KOPT-K1 (cell line): Measurements from ENCODE around the gene SEL1L.
"Not testable (repeated sequence)": the region's sequence is repeated elsewhere in the genome, so short reads cannot be mapped to it uniquely, and the experiment has no call there.

ENCODE experiments used
- H3K27ac ChIP-seq: fragments of 200-600 bp; sonication (generic); 2 replicates; pipeline ENCODE4 v1.5.1; 2016; ENCODE audit warnings: antibody characterized with exemption, mild to moderate bottlenecking, low read depth, low read length; ENCODE audit not compliant: poor library complexity, severe bottlenecking
- H3K36me3 ChIP-seq: fragments of 200-600 bp; sonication (generic); 2 replicates; pipeline ENCODE4 v1.5.1; 2017; ENCODE audit warnings: antibody characterized with exemption, mild to moderate bottlenecking, low read length, moderate library complexity; ENCODE audit not compliant: insufficient read depth
- H3K9me3 ChIP-seq: fragments of 200-600 bp; sonication (generic); 2 replicates; pipeline ENCODE4 v1.5.1; 2017; ENCODE audit warnings: antibody characterized with exemption, low read length, mild to moderate bottlenecking; ENCODE audit not compliant: insufficient read depth, poor library complexity, severe bottlenecking

SEL1L gene

DNA sequence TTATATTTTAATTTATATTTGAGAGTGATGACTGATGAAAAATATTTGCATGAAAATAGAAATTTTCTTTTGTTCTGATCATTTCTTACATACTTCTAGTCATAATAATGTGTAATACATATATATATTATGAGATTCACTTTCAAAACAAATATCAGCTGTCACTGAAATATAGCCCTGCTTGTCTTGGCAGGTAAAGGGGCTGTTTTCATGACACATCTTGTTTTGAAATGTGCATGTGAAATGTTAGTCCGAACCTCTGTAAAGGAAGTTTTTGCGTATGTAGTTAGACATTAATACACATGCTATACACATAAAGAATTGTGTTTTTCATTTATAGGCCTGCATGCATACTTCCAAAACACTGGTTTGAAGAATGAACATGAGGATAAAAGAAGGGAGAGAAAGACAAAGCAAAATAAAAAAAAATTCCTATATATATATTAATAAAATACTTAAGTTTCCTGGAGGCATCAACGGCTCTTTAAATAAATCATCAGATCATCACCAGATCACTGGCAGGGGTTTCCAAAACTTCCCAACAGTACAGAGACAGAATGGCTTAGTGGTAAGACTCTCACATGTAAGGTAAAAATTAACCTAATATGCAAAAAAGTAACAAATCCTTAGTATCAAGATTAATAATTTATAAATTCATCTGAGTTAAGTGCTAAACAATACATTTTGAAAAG lies 60.1 kb downstream of the SEL1L start:
- peaks cover 45% of the 10 kb centered on the region for H3K36me3 ChIP-seq
- H3K27ac ChIP-seq, result peak overlapping the region; percentile 58
- H3K9me3 ChIP-seq, result no peaks in the 10 kb centered on the region

DNA sequence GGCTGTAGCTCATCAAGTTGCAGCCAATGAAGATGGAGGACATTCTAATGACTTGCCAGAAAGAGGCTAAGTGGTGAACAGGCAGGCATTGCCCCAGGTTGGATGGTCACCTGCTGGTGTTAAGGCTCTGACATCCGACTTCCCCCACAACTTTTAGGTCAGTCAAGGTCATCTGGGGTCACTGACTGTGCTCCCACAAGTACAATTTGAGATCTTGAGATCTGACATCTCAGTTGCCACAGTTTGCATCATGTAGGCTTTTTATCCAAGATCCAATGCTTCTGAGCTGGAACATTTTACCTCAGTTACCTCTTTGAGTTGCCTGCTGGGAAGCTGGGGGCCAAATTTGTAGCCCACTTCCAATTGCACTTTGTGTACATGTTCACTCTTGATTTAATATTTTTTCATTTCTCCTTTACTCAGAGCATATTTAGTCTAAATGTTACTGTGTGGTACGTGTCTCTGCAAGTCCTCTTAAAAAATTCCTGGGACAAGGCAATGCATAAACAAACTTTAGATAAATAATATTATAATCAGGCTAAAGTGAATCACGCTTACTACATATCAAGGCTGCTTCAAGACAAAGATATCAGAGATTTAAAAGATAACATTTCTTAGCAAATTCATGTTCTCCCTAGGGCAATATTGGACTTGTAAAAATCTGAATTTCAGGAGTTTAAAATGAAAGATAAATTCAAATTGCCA lies 61.4 kb downstream of the SEL1L start:
- Histone ChIP-seq H3K27ac (peak overlapping the region; percentile 44), H3K36me3 (peaks cover 31% of the 10 kb centered on the region), H3K9me3 (no peaks in the 10 kb centered on the region)

DNA sequence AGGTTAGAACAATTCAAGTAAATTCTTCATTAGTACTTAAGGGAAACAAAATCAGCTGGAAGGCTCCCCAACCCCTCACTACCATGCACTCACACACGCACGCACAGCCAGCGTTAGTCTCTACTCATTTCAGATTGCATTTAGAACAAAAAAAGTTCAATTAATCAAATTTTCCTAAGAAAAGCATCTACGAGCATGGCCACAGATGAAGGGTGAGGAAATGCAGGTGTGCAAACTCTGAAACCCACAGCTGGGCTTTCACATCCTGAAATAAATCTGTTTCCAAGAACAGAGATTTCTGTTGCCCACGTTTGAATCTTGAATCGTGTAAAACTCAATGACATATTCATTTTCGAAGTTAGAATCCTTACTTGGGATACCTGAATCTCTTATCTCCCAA lies 62.6 kb downstream of the SEL1L start:
- no peaks in the 10 kb centered on the region for H3K9me3 ChIP-seq
- peaks cover 20% of the 10 kb centered on the region for H3K36me3 ChIP-seq
- H3K27ac ChIP-seq, result peak overlapping the region; percentile 44

DNA sequence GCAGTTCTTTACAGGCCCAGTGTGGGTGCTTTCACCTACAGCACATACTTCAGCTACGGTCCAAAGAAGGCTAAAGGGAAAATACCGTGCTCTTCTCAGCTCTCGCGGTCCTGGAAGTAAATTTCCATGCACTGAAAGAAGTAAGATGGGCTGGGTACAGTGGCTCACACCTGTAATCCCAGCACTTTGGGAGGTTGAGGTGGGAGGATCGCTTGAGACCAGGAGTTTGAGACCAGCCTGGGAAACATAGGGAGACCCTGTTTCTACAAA lies 63.2 kb downstream of the SEL1L start:
- Histone ChIP-seq H3K36me3 (peaks cover 14% of the 10 kb centered on the region), H3K27ac (peak overlapping the region; percentile 44)
- not testable (repeated sequence) for H3K9me3 ChIP-seq

DNA sequence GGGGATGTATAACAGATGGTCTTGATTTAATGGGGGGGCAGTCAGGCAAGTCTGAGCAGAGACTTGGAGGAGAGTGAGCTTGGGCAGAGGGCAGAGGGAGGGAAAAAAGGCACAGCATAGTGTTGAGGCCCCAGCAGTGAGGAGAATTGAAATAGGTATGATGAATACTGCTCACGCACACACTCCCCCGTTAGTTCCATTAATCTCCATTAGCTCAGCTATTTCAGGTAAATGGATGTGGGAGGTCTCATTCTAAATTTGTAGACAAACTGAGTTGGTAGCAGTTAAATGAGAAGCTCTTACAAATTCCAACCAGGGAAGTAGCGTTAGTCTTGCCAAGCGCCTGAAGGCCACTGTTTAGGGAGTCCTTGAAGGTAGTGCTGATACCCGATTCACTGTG lies 66.8 kb downstream of the SEL1L start:
- H3K27ac ChIP-seq, result no peak overlapping the region

DNA sequence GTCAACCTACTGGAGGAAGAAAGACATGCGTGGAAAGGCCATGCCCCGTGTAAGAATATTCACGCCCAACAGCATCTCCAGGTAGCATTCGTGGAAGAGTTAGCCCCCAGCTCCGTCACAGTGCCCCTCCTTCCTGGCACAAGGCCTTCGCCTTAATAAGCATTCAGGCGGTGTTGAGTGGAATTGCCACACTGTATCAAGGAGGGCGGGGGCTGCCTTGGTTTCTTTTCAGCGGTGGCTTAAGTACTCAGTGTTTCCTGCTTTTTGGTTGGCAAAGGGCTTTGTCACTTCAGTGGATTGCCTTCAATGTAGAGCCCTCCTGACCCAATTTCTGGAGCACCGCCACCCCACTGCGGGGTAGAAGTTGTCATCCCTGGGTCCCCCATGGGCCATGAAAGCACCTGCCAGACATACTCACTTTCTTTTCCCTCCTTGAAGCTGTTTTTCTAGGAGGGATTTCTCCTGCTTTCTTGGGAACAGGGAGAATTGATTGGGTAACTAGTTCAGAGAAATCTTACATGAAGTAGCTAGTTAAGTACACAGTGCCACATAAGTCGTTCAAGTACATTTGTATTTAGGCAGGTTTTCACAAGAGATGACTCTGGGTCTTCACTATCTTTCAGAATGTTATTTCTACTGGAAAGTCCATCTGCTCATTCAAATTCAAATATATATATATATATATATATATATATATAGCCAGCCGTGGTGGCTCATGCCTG lies 68.0 kb downstream of the SEL1L start:
- H3K27ac ChIP-seq, result no peak overlapping the region
- no peaks in the 10 kb centered on the region for H3K9me3 ChIP-seq
- H3K36me3 ChIP-seq, result no peaks in the 10 kb centered on the region

More for the DNA sequence above, 66.8 kb downstream of the SEL1L start:
- H3K36me3 ChIP-seq, result no peaks in the 10 kb centered on the region
- H3K9me3 ChIP-seq, result no peaks in the 10 kb centered on the region

DNA sequence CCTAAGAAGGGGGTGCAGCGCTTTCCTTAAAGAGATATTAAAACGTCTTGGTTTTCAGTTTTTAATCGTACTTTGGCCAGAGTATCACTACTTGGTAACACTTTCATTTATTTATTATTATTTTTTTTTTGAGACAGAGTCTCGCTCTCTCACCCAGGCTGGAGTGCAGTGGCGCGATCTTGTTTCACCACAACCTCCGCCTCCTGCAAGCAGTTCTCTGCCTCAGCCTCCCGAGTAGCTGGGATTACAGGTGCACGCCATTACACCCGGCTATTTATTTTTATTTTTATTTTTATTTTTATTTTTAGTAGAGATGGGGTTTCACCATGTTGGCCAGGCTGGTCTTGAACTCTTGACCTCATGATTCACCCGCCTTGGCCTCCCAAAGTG lies 68.7 kb downstream of the SEL1L start:
- H3K27ac ChIP-seq, result peak overlapping the region; percentile 84
- not testable (repeated sequence) for H3K36me3 ChIP-seq, H3K9me3 ChIP-seq

DNA sequence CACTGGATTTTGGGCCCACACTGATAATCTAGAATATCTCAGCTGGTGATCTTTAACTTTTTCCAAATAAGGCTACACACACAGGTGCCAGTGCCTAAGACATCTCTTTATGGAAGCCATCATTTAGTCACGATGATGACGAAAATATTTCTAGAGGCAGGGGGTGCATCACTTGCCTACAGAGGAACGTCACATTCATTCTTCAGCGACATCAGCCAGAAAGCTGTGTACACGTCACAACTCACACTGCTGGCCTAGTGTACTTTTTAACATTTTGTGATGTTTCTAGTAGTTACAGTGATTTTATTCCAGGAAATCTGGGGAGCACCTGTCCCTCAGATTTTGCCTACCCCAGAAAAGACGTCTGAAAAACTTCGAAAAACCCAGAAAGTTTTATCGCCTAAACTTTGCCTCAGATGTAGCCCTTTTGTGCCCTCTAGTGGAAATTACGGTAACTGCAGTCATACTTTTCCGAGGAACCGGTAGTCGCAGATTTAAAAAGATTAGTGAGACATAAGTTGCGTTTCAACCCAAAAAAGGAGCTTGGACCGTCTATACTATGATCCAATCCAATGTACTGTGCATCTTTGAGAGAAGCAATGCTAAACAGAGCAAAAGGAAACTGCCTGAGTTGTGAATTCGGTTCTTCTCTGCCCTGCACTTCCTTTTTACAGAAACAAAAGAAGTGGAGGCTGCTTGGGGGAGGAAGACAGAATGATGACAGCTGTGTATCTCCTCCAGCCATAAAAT lies 69.2 kb downstream of the SEL1L start:
- peak overlapping the region; percentile 84 for H3K27ac ChIP-seq
- no peaks in the 10 kb centered on the region for H3K36me3 ChIP-seq
- H3K9me3 ChIP-seq, result no peaks in the 10 kb centered on the region

DNA sequence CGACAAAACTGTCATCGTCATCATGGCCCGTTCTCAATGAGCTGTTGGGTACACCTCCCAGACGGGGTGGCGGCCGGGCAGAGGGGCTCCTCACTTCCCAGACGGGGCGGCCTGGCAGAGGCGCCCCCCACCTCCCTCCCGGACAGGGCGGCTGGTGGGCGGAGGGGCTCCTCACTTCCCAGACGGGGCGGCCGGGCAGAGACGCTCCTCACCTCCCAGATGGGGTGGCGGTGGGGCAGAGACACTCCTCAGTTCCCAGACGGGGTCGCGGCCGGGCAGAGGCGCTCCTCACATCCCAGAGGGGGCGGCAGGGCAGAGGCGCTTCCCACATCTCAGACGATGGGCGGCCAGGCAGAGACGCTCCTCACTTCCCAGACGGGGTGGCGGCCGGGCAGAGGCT lies 71.3 kb downstream of the SEL1L start:
- H3K9me3 ChIP-seq, H3K27ac ChIP-seq, H3K36me3 ChIP-seq: not testable (repeated sequence)

DNA sequence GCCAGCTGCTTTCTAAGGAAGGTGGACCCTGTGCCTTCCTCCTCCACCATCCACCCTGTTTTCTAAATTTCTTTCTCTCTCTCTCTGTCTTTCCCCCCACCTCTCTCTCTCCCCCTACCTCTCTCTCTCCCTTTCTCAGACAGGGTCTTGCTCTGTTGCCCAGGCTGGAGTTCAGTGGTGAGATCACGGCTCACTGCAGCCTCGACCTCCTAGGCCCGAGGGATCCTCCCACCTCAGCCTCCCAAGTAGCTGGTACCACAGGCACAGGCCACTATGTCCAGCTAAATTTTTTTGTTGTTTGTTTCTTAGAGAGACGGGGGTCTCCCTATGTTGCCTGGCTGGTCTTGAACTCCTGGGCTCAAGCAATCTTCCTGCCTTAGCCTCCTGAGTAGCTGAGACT lies 73.7 kb downstream of the SEL1L start:
- H3K9me3 ChIP-seq, result no peaks in the 10 kb centered on the region
- no peaks in the 10 kb centered on the region for H3K36me3 ChIP-seq
- no peak overlapping the region for H3K27ac ChIP-seq

DNA sequence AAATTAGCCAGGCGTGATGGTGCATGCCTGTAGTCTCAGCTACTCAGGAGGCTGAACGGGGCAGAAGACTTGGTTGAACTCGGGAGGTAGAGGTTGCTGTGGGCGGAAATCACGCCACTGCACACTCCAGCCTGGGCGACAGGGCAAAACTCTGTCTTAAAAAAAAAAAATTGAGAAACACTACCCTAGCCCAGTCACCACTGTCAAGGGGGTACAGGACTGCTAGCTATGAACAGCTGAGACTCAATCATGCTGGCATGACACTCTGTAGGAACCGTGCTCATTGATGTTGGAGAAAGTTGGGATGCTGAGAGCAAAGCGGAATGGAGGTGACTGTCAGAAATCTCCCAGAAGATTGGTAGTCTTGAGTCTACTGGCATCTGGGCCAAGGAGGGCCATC lies 75.3 kb downstream of the SEL1L start:
- no peaks in the 10 kb centered on the region for H3K9me3 ChIP-seq
- no peaks in the 10 kb centered on the region for H3K36me3 ChIP-seq
- no peak overlapping the region for H3K27ac ChIP-seq

DNA sequence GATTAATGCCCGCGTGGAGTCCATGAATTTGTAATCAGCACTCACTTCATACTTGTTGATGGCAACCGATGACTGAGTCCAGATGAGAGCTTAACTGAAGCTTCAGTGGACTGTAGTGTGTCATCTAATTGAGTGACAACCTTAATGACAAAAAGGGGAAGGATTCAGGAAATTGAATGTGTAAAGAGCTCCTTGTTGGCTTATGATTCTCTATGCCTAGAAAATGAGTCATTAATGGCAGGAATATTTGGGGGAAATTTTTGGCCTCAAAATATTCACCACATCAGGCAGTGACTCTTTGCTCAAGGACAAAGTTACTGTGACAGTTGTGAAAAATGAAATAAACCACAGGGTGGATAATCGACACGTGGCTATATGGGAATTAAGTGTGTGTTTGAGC lies 78.3 kb downstream of the SEL1L start:
- no peak overlapping the region for H3K27ac ChIP-seq
- no peaks in the 10 kb centered on the region for H3K36me3 ChIP-seq

DNA sequence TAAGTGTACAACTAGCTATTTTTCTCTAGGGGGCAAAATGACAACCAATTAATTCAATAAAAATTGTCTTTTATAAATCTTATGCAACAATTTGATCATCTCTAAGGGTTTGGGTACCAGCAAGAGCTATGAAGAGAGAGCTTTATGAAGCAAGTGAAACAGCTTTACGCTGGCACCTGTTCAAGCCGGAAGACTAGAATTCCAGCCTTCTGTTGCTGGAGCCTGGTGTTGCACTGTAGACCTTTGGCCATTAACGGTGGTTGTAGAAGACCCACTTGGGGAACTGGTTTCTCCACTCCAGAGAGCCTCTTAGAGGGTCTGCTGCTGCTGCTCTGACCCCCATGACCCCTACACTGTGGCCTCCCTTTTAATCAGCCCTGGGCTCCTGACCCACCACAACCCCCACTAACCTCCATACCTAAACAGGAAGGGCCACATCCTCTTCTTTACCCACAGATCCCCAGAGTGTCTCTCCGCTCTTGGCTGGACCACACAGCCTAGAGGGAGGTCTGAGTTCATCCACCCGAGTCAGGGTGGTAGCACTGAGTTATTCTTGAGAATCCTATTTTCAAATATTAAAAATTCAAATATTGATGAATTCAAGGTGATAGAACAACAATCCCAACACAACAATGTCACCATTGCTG lies 79.0 kb downstream of the SEL1L start:
- Histone ChIP-seq H3K36me3 (no peaks in the 10 kb centered on the region), H3K27ac (no peak overlapping the region), H3K9me3 (no peaks in the 10 kb centered on the region)

More for the DNA sequence above, 78.3 kb downstream of the SEL1L start:
- no peaks in the 10 kb centered on the region for H3K9me3 ChIP-seq

DNA sequence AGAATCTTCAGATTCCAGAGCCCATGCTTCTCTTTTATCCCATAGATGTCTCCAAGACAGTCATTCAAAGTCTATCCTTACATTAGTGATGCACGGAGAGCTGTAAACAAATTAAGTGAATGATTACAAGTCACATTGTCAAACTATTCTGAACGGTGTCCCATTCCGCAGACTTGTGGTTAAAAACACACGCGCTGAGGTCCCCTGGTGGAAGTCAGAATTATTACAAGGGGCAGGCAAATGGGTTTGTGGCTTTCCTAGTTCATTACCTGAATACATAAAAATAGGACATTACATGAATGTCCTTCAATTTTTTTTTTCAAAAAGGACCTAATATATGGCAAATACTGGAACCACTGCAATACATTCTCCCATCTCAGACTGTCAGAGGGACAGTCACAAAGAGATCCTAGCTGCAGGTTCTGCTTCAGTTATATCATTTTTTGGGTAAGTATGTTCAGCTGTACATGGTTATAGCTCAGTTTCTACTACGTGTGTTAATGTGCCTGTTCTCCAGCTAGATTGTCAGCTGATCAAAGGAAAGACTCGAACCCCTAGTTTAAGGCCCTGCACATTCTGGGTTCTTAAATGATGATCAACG lies 80.4 kb downstream of the SEL1L start:
- H3K9me3 ChIP-seq, result no peaks in the 10 kb centered on the region
- no peaks in the 10 kb centered on the region for H3K36me3 ChIP-seq
- no peak overlapping the region for H3K27ac ChIP-seq
